ENCODE results near the gene EXOC4. TPM values are rescaled to one million over a fixed set of nuclear protein-coding genes. Genes with fewer than 3 reads are reported as not detected.

EXOC4 gene
- total RNA-seq, 1 experiment from 2014 or later = 66.2 TPM

DNA sequence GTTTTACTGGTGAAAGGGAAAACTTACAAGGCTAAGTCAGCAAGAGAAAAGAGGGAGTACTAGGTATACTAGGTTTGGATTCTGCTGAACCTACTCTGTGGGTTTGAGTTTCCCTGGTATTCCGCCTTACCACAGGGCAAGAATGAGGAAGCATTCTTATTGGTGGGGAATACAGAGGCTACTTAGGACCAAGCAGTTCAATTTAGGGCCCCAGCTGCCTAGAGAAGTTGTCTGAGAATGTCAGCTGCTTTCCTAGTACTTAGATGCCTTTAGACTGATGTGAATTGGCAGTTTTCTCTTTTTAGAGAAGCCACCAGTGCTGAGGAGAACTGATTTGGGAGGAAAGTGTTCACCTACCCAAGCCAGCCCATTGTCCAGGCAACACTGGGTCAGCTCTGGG, 465.3 kb downstream of the EXOC4 start:
- no peaks in the 10 kb centered on the region for H3K4me1 Mint-ChIP-seq (ENCODE audit: low read depth, unreplicated experiment)
- no peak overlapping the region for H3K27ac Mint-ChIP-seq (ENCODE audit: unreplicated experiment)
- Histone ChIP-seq H3K27me3 (replicated peaks; ENCODE audit: control insufficient read depth, insufficient read depth, low read length) (no peaks in the 10 kb centered on the region), H3K9me3 (no peaks in the 10 kb centered on the region), H3K4me1 (no peaks in the 10 kb centered on the region), H3K36me3 (ENCODE audit: control insufficient read depth, insufficient read depth, low read length) (no peaks in the 10 kb centered on the region), H3K4me3 (ENCODE audit: low read depth, low read length) (no peak overlapping the region)
- TF ChIP-seq, protein P1, sequence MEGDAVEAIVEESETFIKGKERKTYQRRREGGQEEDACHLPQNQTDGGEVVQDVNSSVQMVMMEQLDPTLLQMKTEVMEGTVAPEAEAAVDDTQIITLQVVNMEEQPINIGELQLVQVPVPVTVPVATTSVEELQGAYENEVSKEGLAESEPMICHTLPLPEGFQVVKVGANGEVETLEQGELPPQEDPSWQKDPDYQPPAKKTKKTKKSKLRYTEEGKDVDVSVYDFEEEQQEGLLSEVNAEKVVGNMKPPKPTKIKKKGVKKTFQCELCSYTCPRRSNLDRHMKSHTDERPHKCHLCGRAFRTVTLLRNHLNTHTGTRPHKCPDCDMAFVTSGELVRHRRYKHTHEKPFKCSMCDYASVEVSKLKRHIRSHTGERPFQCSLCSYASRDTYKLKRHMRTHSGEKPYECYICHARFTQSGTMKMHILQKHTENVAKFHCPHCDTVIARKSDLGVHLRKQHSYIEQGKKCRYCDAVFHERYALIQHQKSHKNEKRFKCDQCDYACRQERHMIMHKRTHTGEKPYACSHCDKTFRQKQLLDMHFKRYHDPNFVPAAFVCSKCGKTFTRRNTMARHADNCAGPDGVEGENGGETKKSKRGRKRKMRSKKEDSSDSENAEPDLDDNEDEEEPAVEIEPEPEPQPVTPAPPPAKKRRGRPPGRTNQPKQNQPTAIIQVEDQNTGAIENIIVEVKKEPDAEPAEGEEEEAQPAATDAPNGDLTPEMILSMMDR (IDR thresholded peaks at IDR 0.05; ENCODE audit: insufficient read depth in 1 of 2, low read depth in 1 of 2, low read length in 1 of 2, severe bottlenecking in 1 of 2, unreplicated experiment in 1 of 2) = no peak
- POLR2A ChIA-PET = no interaction called here
- no peaks in the 10 kb centered on the region for H3K36me3 Mint-ChIP-seq (ENCODE audit: insufficient read depth, unreplicated experiment)
- no peak for DNase-seq
- CTCF ChIA-PET = no interaction called here
- BruUV-seq (replicated peaks) = no TSS peak
- intact Hi-C loops (cut with micrococcal nuclease; ENCODE audit: unreplicated experiment) = no loop called here
- H3K9me3 Mint-ChIP-seq (ENCODE audit: unreplicated experiment) = no peaks in the 10 kb centered on the region
- no peaks in the 10 kb centered on the region for H3K27me3 Mint-ChIP-seq (ENCODE audit: insufficient read depth, unreplicated experiment)
- no peak overlapping the region for H3K4me3 Mint-ChIP-seq (ENCODE audit: unreplicated experiment)

DNA sequence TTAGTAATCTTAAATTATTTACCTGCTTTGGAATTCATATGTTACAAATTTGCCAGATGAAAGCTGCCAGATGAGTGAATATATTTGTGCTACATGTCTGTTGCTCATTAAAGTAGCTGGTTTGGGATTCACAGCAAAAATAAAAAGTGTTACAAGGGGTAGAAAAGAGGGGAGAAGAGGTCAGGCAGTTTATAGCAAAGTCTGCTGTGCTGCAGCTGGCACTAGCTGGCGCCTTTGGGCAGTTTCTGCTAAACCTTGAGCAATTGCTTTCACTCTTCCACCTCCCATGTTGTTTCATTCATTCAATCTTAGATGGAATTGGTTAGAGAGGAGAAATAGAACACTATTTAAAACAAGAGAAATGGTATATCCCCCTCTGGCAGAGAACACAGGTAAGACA, 470.2 kb downstream of the EXOC4 start:
- DNase-seq = no peak
- no TSS peak for BruUV-seq (replicated peaks)
- Histone ChIP-seq H3K36me3 (ENCODE audit: control insufficient read depth, insufficient read depth, low read length) (no peaks in the 10 kb centered on the region), H3K4me3 (ENCODE audit: low read depth, low read length) (no peak overlapping the region), H3K27me3 (replicated peaks; ENCODE audit: control insufficient read depth, insufficient read depth, low read length) (no peaks in the 10 kb centered on the region), H3K4me1 (peaks cover 6% of the 10 kb centered on the region), H3K9me3 (no peaks in the 10 kb centered on the region)
- H3K4me1 Mint-ChIP-seq (ENCODE audit: low read depth, unreplicated experiment) = no peaks in the 10 kb centered on the region
- intact Hi-C loops (cut with micrococcal nuclease; ENCODE audit: unreplicated experiment) = no loop called here
- H3K36me3 Mint-ChIP-seq (ENCODE audit: insufficient read depth, unreplicated experiment) = no peaks in the 10 kb centered on the region
- ChIA-PET CTCF (no interaction called here), POLR2A (no interaction called here)
- H3K9me3 Mint-ChIP-seq (ENCODE audit: unreplicated experiment) = no peaks in the 10 kb centered on the region
- no peak overlapping the region for H3K27ac Mint-ChIP-seq (ENCODE audit: unreplicated experiment)
- no peaks in the 10 kb centered on the region for H3K27me3 Mint-ChIP-seq (ENCODE audit: insufficient read depth, unreplicated experiment)
- H3K4me3 Mint-ChIP-seq (ENCODE audit: unreplicated experiment) = no peak overlapping the region
- TF ChIP-seq, protein P1 (IDR thresholded peaks at IDR 0.05; ENCODE audit: insufficient read depth in 1 of 2, low read depth in 1 of 2, low read length in 1 of 2, severe bottlenecking in 1 of 2, unreplicated experiment in 1 of 2) = no peak

DNA sequence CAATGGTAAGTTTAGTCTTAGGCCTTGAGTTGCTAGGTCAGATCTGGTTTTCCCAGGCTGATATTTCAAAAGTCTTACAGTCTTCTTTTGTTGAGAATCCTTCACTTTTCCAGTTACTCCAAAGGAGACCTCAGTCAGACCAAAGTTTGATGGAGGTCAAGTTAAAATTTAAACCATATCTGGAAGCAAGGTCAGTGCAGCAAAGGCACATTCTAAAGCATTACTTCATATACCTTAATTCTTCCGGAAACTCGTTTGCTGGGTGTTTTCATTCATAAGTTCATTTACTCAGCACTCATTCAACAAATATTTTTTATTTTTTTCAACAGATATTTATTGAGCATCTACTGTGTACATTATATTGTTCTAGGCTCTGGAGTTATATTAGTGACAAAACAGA, 471.3 kb downstream of the EXOC4 start:
- TF ChIP-seq, protein P1 (IDR thresholded peaks at IDR 0.05; ENCODE audit: insufficient read depth in 1 of 2, low read depth in 1 of 2, low read length in 1 of 2, severe bottlenecking in 1 of 2, unreplicated experiment in 1 of 2) = no peak
- Histone ChIP-seq H3K9me3 (no peaks in the 10 kb centered on the region), H3K4me1 (peaks cover 6% of the 10 kb centered on the region), H3K27me3 (replicated peaks; ENCODE audit: control insufficient read depth, insufficient read depth, low read length) (no peaks in the 10 kb centered on the region), H3K4me3 (ENCODE audit: low read depth, low read length) (no peak overlapping the region), H3K36me3 (ENCODE audit: control insufficient read depth, insufficient read depth, low read length) (no peaks in the 10 kb centered on the region)
- no TSS peak for BruUV-seq (replicated peaks)
- H3K4me1 Mint-ChIP-seq (ENCODE audit: low read depth, unreplicated experiment) = no peaks in the 10 kb centered on the region
- no peak overlapping the region for H3K4me3 Mint-ChIP-seq (ENCODE audit: unreplicated experiment)
- ChIA-PET CTCF (no interaction called here), POLR2A (no interaction called here)
- H3K27ac Mint-ChIP-seq (ENCODE audit: unreplicated experiment) = no peak overlapping the region
- no peaks in the 10 kb centered on the region for H3K9me3 Mint-ChIP-seq (ENCODE audit: unreplicated experiment)
- no peak for DNase-seq
- H3K36me3 Mint-ChIP-seq (ENCODE audit: insufficient read depth, unreplicated experiment) = no peaks in the 10 kb centered on the region
- intact Hi-C loops (cut with micrococcal nuclease; ENCODE audit: unreplicated experiment) = no loop called here
- no peaks in the 10 kb centered on the region for H3K27me3 Mint-ChIP-seq (ENCODE audit: insufficient read depth, unreplicated experiment)
